ENCODE data around the gene NPY. TPM values are rescaled to one million over a fixed set of nuclear protein-coding genes. Genes with fewer than 3 reads are reported as not detected.

NPY gene
- total RNA-seq, 1 donor from 2014 or later, result not detected

GRCh38 chr7:24318326-24318725, 34.3 kb downstream of the NPY start:
- no peak for ATAC-seq

GRCh38 chr7:24319209-24319608, 35.2 kb downstream of the NPY start:
- no peak for ATAC-seq

- no peak for ATAC-seq
Measured at GRCh38 chr7:24323961-24324480, 40.0 kb downstream of the NPY start.

GRCh38 chr7:24325708-24326107, 41.7 kb downstream of the NPY start:
- ATAC-seq, result peak; percentile 42

GRCh38 chr7:24328050-24328449, 44.1 kb downstream of the NPY start:
- ATAC-seq, result no peak

- ATAC-seq, result no peak
Measured at GRCh38 chr7:24328894-24329293, 44.9 kb downstream of the NPY start.

- no peak for ATAC-seq
Measured at GRCh38 chr7:24334012-24334411, 50.0 kb downstream of the NPY start.

GRCh38 chr7:24334627-24335026, 50.6 kb downstream of the NPY start:
- no peak for ATAC-seq

GRCh38 chr7:24336461-24336860, 52.5 kb downstream of the NPY start:
- ATAC-seq, result no peak

GRCh38 chr7:24337180-24337579, 53.2 kb downstream of the NPY start:
- ATAC-seq, result no peak

- ATAC-seq, result no peak
Measured at GRCh38 chr7:24339575-24339974, 55.6 kb downstream of the NPY start.

- no peak for ATAC-seq
Measured at GRCh38 chr7:24340727-24341126, 56.7 kb downstream of the NPY start.

All from esophagus mucosa (tissue), 1 donor.